GM18907 (cell line): ENCODE measurements around the gene PAK3.

ENCODE experiments used
- ATAC-seq: cut with Tn5 transposase; IDR thresholded peaks from one replicate; pipeline ENCODE4 v1.9.1; 2021; ENCODE audit warnings: mild to moderate bottlenecking, moderate library complexity; ENCODE audit not compliant: unreplicated experiment

The PAK3 gene

DNA sequence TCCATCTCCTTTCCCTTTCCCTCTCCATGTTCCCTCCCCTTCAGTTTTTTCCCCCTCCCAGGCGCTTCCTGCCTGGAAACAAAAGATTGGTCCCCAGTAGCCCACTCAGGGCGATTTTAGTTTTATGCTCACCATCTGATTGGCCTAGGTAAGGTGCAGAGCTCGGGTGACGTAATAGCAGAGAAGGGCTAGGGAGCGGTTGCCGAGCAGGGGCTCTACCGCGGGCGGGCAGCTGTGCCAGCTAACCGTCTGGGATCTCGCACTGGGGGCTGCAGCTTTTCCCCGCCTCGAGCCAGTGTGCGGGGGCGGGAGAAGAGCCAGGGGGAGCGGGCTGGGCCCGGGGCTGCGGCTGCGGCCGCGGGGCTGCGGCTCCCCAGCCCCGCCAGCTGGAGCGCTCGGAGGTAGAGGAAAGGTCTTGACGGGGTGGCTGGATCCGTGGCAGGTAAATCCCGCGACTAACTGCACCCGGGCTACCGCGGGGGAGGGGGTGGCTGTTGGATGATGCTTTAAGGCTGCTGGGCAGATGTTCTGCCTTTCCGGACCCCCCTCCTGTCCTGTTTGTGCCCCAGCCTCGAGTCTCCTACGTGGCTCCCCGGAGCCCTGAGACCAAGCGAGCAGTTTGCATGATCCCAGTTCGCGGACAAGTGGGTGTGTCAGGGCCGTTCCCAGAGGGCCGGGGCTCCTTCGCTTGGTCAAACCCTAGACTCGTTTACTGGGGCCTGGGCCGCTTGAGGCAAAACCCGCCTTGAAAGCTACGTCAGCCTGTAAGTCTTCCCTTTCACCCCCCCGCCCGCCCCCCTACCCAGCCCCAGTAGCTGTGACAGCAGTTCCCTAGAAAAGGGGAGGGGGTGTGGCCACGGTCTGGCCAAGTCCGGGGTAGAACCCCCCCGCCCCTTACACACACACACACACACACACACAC lies at the start of gene PAK3:
Gene PAK3, plus strand, starts transcription at position 218 of the 922 bp plus-strand sequence. CDS start 26,913 bp downstream, outside the sequence.
- ATAC-seq = peak; percentile 70

DNA sequence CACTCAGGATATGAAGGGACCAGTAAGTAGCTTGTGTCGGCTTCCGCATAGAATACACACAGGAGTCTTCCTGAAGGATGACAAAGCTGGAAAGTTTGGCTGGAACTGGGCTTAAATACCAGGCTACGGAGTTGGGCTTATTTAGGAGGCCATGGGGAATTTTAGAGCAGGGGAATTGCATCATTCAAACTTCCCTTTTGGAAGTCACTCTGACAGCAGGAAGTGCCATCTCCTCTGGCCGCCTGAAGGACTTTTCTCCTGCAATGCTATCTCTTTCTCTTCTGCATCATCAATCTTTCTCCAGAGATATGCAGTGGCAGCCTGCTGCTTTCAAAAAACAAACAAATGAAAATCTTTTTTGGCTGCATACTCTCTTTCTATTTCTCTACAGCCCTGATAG lies 48.4 kb upstream of the PAK3 start:
- no peak for ATAC-seq

DNA sequence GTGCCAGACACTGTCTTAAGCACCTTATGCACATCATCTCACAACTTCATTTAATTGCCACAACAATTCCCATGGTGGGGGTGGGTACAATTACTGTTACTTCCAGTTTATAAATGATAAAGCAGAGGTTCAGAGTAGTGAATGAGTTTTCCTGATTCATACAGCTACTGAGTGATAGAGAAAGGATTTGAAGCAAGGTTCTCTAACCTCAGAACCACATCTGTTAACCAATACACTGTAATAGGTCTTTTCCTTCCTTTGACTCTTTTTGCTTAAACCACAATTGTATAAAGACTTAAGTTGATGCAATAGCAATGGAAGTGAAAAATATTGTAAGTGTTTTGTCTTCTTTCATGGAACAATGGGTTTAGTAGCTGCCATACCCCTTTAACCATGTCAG lies 43.5 kb upstream of the PAK3 start:
- no peak for ATAC-seq

DNA sequence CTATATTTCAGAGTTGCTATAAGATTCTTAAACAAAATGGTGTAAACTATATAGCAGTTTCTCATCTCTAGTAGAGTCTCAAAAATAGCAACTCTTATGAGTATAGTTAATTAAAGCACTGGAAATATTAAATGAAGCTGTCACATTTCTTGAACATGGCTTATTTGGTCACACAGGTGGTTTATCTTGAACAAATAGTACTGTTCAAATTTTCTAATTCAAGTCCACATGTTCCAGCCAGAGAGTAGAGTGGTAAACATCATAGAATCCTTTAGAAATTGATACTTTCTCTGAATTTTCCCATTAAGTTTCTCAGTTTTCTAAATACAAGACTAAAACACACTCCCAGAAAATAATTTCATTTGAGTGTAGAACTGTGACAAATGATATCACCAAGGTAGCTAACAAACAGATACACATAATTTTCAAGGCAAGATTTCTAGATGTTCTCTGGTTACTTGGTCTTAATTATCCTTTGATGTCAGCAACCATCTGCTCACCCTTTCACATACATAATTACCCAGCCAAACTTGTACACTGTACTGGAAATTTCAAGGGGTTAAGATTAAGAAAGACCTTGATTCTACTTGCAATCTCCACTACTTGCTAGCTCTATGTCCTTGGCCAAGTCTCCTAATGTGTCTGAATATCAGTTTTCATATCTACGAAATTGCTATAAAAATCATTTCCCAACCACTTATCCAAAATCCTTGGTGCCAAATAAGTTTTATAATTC lies 24.3 kb upstream of the PAK3 start:
- no peak for ATAC-seq

DNA sequence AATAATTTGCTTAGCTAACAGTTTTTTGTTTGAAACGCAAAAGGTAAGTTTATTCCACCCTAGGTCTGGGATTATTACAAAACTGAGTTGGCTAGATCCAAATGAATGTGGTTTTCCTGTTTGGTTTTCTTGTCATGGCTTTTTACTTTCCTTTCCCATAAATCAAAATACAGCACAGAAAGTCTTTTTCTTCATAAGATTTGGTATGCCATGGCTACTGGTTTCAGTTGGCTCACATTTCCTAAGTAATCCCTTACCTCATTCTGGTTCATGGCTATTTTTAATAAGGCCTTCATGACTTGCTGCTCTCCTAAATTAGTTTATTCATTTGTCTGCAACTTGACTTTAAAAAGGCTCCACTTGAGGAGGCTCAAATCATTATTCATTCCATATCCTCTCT lies 12.9 kb upstream of the PAK3 start:
- no peak for ATAC-seq

DNA sequence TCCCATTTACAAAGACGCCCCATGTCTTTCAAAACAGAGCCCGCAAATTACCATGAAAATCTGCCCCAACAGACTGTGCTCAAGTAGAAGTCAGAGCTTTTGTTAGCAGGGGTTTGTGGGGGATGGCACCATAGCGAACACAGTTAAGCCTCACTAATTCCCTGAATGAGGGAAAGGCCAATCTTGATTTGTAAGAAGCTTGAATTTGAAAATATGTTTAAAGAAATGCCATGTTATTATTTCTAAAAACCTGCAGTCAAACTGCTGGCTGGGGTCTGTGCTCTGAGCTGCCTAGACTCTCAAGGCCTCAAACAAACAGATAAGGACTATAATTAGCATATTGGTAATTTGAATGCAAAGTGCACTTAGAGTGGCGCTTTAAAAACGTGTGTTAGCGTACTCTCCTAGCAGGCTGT lies 9.4 kb upstream of the PAK3 start:
- no peak for ATAC-seq

DNA sequence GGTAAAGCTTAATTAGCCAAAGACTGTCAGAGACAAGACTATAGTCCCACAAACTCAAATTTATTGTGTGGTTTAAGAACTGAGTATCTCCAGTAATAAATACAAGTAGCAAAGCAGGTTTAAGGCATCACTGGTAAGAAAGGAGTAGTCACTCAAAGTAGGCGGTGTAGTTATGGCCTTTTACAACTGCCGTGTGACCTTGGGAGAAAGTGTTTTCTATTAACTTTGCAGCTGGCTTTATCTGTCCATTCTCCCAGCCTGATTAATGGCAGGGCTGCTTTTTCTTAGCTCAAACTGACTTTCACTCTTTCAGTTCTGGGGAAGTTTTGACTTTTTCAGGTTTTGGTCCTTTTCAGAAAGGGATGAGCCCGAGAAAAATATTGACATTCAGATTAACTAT lies 7.4 kb upstream of the PAK3 start:
- no peak for ATAC-seq

DNA sequence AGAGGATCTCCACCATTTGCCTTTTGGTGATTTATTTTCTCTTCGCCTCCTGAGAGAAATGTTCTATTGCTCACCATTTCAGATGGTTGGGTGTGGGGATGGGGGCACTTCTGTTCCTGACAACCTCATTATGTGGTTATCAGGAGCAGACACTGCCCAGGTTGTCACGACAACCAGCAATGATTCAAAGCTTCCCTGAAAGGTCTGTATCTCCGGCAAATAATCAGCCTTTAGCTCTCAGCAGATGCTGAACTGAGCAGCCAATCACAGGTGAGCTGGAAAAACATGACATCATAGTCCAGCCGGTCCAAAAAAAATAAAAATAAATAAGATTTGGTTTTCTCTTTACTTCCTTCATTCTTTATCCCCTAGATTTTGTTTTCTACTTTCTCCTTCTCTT lies 5.5 kb upstream of the PAK3 start:
- no peak for ATAC-seq

DNA sequence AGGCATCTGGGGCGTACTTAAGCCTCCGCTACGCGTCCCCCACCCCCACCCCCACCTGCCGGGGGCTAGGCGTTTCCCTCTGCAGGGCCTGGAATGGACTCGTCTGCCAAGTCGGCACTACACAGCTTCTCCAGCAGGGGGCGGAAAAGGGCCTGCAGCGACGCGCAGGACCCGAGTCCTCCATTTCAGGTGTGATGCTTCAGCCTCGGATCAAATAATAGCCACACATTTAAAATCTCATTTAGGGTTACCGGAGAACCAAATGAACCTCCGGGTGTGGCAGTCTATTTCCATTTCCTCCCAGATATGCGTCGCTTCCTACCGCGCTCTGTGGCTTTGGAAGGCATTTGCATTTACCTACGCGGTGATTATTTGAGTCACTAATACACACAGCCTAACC lies 2.9 kb downstream of the PAK3 start:
- ATAC-seq = peak; percentile 71

DNA sequence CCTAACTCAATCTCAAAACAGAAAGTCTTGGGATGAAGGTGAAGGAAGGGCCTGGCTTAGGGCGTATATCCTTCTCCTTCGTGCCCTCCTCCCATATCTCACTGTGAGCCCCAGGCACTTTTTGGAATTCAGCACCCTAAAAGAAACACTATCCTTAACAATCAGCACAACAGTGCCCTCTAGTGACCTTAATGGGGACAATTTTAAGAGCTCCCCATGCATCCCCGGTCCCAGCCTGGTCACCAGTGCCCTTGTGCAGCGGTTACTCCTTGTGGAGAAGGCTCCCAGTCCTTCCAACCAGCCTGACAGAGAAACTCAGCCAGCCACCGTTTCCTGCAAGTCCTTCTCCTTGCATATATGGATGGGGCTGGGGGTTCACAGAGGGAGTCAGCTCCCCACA lies 4.2 kb downstream of the PAK3 start:
- peak; percentile 67 for ATAC-seq

DNA sequence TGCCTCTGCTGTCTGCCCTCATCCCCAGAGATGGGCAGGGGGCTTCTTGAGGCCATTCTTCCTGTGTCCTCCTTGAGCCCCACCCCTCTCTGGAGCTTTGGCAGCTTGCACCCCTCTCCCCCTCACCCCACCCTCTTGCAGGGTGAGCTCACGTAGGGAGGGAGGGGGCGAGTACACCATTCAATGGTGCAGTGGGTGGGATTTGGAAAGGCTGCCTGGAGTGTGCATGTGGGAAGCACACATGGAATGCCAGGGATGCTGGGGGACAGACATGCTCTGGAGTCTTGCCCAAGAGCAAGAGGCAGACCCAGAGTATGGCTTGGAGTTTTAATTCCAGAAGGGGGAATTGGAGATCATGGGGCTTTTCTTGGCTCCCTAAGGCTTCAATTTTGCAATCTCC lies 5.6 kb downstream of the PAK3 start:
- no peak for ATAC-seq

DNA sequence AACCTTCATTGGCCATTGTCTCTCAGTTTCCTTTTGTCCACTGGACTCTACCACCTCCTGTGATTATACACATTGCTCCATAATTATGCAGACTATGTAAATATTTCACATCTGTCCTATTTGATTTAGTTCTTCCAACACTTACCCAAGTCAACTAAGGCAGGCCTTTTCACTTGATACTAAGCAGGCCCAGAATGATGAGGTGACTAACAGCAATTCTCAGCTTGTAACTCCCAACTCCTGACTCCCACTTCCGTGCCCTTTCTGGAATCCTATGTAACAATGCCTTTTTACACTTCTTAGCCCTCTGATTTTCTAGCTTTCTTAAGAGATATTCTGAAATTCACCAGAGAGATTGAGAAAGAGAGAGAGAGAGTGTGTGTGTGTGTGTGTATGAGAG lies 6.6 kb downstream of the PAK3 start:
- ATAC-seq = no peak

DNA sequence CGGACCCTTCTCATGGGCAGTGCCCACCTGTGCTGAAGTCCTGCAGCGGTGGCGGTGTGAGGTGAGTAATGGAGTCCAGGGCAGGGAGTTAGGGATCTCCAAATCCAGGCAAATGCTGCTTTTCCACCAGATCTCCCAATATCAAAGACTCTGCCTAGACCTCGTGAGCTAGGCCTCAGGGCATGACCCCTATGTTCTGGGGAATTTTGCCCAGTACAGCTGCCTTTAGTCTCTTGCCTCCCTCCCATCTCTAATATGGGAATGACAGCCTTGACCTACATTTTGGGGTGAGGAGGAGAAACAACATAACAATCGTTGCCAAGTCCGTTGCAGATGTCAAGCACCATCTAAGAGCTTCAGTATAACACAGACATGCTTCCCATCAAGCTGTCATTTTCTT lies 7.3 kb downstream of the PAK3 start:
- no peak for ATAC-seq

DNA sequence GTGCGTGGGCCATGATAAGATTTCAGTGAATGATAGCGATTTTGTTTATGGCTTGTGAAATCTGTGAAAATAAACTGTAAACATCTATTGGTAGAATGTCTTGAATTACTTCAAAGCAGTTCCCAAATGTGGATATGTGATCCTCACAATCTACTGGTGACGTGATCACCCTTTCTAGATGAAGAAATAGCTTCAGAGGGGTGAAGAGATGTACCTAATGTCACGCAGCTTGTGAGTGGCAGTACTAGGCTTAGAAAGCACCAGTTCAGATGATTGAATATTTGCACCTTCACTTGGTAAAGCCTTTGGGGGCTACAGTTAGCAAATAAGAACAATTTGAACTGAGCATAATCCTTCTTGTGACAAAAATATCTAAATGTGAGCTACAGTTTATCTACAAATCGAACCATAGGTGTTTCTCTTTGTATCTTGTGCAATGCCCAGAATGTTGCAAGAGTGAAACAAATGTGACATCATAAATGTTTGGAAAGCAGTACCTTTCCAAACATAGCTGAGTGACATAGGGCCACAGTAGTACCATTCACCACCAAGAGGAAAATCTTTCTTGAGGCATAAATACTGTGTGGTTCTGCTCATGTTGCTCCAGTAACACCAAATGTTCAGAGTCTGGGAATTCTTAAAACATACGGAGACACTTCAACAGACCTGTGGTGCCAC lies 14.2 kb downstream of the PAK3 start:
- ATAC-seq = no peak

DNA sequence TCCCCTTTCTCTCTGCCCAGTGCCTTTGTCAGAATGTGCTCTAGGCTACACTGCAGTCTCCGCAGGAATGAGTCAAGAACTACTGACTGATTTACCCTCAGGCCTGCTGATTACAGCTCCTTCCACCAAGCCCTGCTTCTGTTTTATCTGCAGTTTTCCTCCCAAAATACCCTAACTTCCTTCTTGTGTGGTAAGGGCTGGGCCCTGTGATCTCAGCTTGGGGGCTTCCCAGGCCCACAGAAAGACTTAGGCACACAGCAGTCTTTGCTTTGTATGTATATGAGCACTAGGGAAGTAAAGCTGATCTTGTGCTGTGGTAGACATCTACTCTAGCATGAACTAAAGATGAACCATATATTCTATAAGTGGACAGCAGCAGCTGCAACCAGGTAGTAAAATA lies 18.8 kb downstream of the PAK3 start:
- no peak for ATAC-seq

DNA sequence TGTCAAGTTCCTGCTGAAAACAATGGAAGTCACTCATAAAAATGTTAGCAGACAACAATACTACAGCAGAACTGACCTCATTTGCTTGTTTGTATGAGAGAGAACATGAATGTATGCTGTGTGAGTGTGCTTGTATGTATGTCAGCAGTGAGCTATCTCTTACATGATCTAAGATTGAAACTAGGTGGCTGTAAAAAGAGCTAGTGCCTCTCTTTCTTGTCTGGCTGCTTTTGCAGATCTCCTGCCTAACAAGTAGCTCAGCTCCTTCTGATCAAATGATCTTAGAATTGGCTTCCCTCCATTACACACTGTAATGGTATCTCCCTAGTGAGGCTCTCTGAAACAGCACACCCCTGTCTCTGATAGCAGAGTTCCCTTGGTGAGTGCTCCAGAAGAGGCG lies 20.7 kb downstream of the PAK3 start:
- no peak for ATAC-seq

DNA sequence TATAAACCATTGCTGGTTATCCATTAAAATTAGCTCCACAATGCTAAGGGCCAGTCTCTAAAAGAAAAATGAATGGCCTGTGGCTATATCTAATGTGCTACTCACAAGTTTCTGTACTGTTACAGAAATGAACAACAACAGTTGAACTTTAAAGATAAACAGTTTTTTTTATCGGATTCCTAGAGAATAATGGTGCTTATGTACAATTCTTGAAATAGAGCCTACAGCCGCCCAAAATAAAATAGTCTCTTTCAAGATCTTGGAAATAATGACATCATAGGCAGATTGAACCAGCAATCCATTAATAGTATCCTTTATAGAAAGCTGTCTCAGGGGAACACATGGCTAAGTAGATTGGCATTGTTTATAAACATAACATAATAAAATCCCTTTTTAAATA lies 23.4 kb downstream of the PAK3 start:
- ATAC-seq = no peak

DNA sequence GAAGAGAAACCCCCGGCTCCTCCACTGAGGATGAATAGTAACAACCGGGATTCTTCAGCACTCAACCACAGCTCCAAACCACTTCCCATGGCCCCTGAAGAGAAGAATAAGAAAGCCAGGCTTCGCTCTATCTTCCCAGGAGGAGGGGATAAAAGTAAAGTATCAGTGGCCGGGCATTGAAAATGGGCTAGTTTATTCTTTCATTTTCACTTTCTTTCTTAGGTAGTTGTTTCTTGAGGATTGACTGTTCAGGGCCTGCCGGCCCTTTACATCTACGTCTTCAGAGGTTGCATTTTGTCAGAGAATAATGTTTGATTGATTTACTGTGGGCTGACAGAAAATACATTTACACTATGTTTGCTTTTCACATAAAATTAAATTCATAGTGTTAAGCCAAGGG lies 27.1 kb downstream of the PAK3 start:
- ATAC-seq = peak; percentile 56

DNA sequence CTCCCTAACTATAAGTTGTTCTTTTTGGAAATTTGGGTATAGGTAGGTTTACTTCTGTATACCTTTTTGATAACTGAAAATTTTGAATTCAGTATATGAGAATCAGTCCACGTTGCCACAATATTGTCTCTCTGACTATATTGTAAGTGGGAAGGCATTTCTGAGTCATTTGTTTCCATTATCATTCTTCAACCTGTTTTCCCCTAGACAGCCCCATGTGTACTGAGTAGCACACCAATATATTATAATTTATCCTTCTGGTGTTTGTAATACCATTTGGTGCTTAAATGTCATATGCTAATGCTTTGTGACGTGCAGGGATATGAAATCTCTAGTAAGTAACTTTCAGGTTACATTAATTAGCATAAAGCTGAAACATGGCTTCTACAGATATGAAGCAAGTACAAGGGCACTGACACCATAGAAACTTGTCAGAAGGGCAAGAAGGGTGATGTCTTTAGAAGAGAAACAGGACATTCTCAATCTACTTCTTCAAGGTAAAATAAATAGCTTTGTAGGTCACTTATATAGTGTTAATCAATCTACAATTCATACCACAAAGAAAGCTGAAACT lies 27.7 kb downstream of the PAK3 start:
- peak; percentile 51 for ATAC-seq

DNA sequence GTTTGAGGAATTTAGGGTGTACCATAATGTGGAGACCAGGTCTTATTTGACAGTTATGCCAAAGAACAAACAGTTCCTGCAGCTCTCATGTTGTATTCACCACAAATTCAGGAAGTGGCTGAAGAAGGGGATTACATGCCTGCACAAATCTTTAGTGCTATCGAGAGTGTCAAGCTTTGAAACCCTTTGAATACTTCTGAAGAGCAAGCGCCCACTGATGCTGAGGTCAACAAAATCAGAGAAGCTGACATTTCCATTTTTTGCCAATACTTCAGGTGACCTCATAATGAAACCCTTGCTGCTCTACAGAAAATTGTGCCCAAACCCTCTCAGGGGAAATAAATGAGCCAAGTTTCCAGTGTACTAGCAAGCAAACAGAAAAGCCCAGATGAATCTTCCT lies 28.4 kb downstream of the PAK3 start:
- peak; percentile 58 for ATAC-seq

DNA sequence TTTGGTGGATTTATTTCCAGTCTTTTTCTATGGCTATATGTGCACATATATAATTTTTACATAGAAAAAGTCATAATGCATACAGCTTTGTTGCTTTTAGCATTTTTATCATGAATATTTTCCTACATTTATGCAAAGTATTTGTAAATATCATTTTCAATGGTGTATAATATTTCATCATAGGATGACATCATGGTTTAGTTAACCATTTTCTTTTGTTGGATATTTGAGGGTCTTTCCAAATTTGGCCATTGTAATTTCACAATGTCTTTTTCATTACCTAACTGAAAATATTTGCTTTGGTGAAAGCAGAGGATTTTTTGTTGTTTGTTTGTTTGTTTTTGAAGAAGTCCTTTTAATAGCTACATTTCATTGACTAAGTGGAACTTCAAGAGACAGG lies 31.0 kb downstream of the PAK3 start:
- no peak for ATAC-seq
